ENCODE data around the gene YAP1. TPM values are rescaled to one million over a fixed set of nuclear protein-coding genes. Genes with fewer than 3 reads are reported as not detected.
"Not testable (repeated sequence)": the region's sequence is repeated elsewhere in the genome, so short reads cannot be mapped to it uniquely, and the experiment has no call there.

The YAP1 gene
- total and polyA plus RNA-seq, 8 donors, result 22.0 to 400 (median 64.4) TPM

GRCh38 chr11:102263379-102264003 lies 153.2 kb downstream of the YAP1 start:
- TF ChIP-seq EP300 (IDR thresholded peaks at IDR 0.05) (no peak), POLR2AphosphoS5 (IDR thresholded peaks at IDR 0.05) (no peak), POLR2A (IDR thresholded peaks at IDR 0.05) (no peak)
- TF ChIP-seq, protein P1, sequence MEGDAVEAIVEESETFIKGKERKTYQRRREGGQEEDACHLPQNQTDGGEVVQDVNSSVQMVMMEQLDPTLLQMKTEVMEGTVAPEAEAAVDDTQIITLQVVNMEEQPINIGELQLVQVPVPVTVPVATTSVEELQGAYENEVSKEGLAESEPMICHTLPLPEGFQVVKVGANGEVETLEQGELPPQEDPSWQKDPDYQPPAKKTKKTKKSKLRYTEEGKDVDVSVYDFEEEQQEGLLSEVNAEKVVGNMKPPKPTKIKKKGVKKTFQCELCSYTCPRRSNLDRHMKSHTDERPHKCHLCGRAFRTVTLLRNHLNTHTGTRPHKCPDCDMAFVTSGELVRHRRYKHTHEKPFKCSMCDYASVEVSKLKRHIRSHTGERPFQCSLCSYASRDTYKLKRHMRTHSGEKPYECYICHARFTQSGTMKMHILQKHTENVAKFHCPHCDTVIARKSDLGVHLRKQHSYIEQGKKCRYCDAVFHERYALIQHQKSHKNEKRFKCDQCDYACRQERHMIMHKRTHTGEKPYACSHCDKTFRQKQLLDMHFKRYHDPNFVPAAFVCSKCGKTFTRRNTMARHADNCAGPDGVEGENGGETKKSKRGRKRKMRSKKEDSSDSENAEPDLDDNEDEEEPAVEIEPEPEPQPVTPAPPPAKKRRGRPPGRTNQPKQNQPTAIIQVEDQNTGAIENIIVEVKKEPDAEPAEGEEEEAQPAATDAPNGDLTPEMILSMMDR (IDR thresholded peaks at IDR 0.05), result no peak
- H3K27ac ChIP-seq, result no peak overlapping the region
- H3K9me3 ChIP-seq, result no peaks in the 10 kb centered on the region
- H3K4me1 ChIP-seq, result peaks cover under 1 to 10% (median 7%) of the 10 kb centered on the region in 4 donors
- 85 to 96% (median 90%) methylated on average over 3 of the region's 3 CpGs for WGBS, 5 donors
- no peak for DNase-seq
- H3K4me3 ChIP-seq, result no peak overlapping the region
- peaks cover 0 to 5% (median 0%) of the 10 kb centered on the region in 3 donors for H3K27me3 ChIP-seq
- intact Hi-C loops (cut with DNase I; ENCODE audit: low total_unique reads), result no loop called here
- no peaks in the 10 kb centered on the region for H3K36me3 ChIP-seq

DNA sequence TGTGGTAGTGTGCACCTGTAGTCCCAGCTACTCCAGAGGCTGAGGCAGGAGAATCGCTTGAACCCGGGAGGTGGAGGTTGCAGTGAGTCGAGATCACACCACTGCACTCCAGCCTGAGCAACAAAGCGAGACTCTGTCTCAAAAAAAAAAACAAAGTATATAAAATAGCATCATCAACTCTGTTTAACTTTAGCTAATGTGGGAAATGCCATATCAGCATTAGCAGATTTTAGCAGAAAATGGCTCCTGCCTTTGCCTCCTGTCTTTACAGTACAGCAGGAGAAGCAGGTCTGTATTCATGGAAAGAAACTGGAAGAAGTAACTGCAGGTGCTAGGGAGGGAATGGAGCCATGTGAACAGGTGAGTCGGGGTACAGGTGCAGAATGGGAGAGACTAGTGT lies 154.5 kb downstream of the YAP1 start:
- WGBS, 5 donors, result 91 to 97% (median 96%) methylated on average over 5 of the region's 5 CpGs
- intact Hi-C loops (cut with DNase I; ENCODE audit: low total_unique reads); H3K27ac ChIP-seq; DNase-seq; H3K4me3 ChIP-seq; H3K9me3 ChIP-seq; H3K36me3 ChIP-seq: not testable (repeated sequence)
- H3K4me1 ChIP-seq, result peaks cover 9 to 18% (median 15%) of the 10 kb centered on the region in 4 donors
- peaks cover 0 to 12% (median 0%) of the 10 kb centered on the region in 3 donors for H3K27me3 ChIP-seq

GRCh38 chr11:102266099-102266498 lies 155.9 kb downstream of the YAP1 start:
- Histone ChIP-seq H3K27ac (no peak overlapping the region), H3K9me3 (no peaks in the 10 kb centered on the region), H3K4me1 (peaks cover 9 to 18% (median 15%) of the 10 kb centered on the region in 4 donors), H3K27me3 (peaks cover 0 to 18% (median 0%) of the 10 kb centered on the region in 3 donors), H3K4me3 (no peak overlapping the region), H3K36me3 (no peaks in the 10 kb centered on the region)
- 89 to 97% (median 93%) methylated on average over 1 of the region's 1 CpG for WGBS, 5 donors
- DNase-seq, result no peak
- intact Hi-C loops (cut with DNase I; ENCODE audit: low total_unique reads), result no loop called here
- TF ChIP-seq POLR2A (IDR thresholded peaks at IDR 0.05) (no peak), POLR2AphosphoS5 (IDR thresholded peaks at IDR 0.05) (no peak), EP300 (IDR thresholded peaks at IDR 0.05) (no peak)
- TF ChIP-seq, protein P1 (IDR thresholded peaks at IDR 0.05), result no peak

DNA sequence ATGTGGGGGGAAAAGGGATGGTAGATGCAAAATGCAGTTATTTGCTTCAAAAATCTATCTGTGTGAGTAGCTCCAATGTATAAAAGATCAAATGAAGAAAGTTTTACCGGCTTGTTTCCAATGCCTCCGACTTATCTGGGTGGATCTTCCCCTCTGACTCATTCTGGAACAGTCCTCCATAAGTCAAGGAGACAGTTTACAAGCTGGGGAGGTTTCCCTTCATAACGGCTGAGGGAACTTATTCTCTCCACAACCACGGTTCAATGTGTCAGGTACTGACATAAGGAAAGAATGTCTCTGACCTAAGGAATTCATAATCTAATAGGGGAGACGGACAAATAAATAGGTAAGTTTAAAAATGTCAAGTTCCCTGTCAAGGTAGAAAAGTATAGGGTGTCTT lies 157.4 kb downstream of the YAP1 start:
- peaks cover 9 to 18% (median 15%) of the 10 kb centered on the region in 4 donors for H3K4me1 ChIP-seq
- DNase-seq, result peak in 1 of 2 donors; percentile 37
- 42 to 55% (median 44%) methylated on average over 5 of the region's 5 CpGs for WGBS, 5 donors
- TF ChIP-seq POLR2AphosphoS5 (IDR thresholded peaks at IDR 0.05) (no peak), POLR2A (IDR thresholded peaks at IDR 0.05) (no peak), EP300 (IDR thresholded peaks at IDR 0.05) (no peak)
- TF ChIP-seq, protein P1 (IDR thresholded peaks at IDR 0.05), result no peak
- H3K4me3 ChIP-seq, result peak overlapping the region in 1 of 4 donors; percentile 34
- intact Hi-C loops (cut with DNase I; ENCODE audit: low total_unique reads), result no loop called here
- peaks cover 0 to 18% (median 0%) of the 10 kb centered on the region in 3 donors for H3K27me3 ChIP-seq
- no peaks in the 10 kb centered on the region for H3K9me3 ChIP-seq
- no peaks in the 10 kb centered on the region for H3K36me3 ChIP-seq
- peak overlapping the region in 2 of 5 donors; percentile 38 to 70 for H3K27ac ChIP-seq
